Naive B cell (primary cell): ENCODE measurements around the gene SPECC1. TPM values are rescaled to one million over a fixed set of nuclear protein-coding genes. Genes with fewer than 3 reads are reported as not detected.
"Not testable (repeated sequence)": the region's sequence is repeated elsewhere in the genome, so short reads cannot be mapped to it uniquely, and the experiment has no call there.

ENCODE experiments used
- ATAC-seq, 2 donors: fragments of 150-1000 bp; cut with Tn5 transposase; 2 replicates each; pipeline ENCODE4 v1.10.0; 2021; ENCODE audit warnings: low read depth in 2 of 2, mild to moderate bottlenecking in 2 of 2, moderate library complexity in 2 of 2
- DNase-seq: peaks from one replicate; pipeline ENCODE4 v3.0.0; 2022
- H3K27ac Mint-ChIP-seq, 6 donors: one replicate each; pipeline ENCODE4 v1.8.0; 2020 to 2022; ENCODE audit warnings: mild to moderate bottlenecking in 6 of 6, mixed read lengths in 6 of 6, moderate library complexity in 5 of 6, inconsistent platforms in 2 of 6
- H3K27me3 Mint-ChIP-seq, 3 donors: one replicate each; pipeline ENCODE4 v1.8.0; 2021 to 2022; ENCODE audit warnings: mixed read lengths in 3 of 3, mild to moderate bottlenecking in 1 of 3
- H3K36me3 Mint-ChIP-seq, 2 donors: one replicate each; pipeline ENCODE4 v1.8.0; 2020 to 2022; ENCODE audit warnings: mixed read lengths in 2 of 2, inconsistent platforms in 1 of 2, mild to moderate bottlenecking in 1 of 2
- H3K4me1 Mint-ChIP-seq, 3 donors: one replicate each; pipeline ENCODE4 v1.8.0; 2020 to 2022; ENCODE audit warnings: mixed read lengths in 3 of 3, inconsistent platforms in 1 of 3, mild to moderate bottlenecking in 1 of 3, moderate library complexity in 1 of 3
- H3K4me3 Mint-ChIP-seq, 8 donors: one replicate each; pipeline ENCODE4 v1.8.0; 2020 to 2022; ENCODE audit warnings: mild to moderate bottlenecking in 8 of 8, mixed read lengths in 8 of 8, moderate library complexity in 8 of 8, inconsistent platforms in 2 of 8
- H3K9me3 Mint-ChIP-seq, 7 donors: one replicate each; pipeline ENCODE4 v1.8.0; 2020 to 2022; ENCODE audit warnings: mixed read lengths in 7 of 7, mild to moderate bottlenecking in 5 of 7, inconsistent platforms in 2 of 7, moderate library complexity in 1 of 7
- polyA plus RNA-seq, 6 donors: library from polyadenylated mRNA; unstranded; fragments of 300-500 nt; fragmentation: Illumina TruSeq; gene quantifications; one replicate each; pipeline ENCODE4 v1.2.3, GENCODE V29; 2021; ENCODE audit warnings: low read depth in 6 of 6

The SPECC1 gene
- polyA plus RNA-seq, 6 donors from 2014 or later, result 2.6 to 5.9 (median 4.1) TPM

DNA sequence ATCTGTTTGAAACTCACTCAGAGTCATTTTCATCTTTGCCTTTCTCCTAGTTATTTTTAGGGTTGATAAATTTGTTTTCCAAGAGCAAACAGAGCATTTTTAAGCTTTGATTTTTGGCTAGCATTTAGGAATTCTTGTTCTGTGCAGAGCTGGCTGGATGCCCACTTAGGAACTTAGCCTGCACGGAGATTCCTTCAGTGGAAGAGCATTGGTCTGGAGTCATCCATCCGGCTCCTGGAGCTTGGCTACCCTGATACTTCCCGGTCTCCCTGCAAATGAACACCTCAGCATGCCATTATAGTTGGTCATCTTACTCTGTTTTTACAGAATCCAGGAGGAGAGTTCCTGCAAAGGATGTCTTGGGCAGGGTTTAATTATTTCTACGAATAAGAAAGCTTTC lies 57.1 kb downstream of the SPECC1 start:
- Mint-ChIP-seq H3K27ac (no peak overlapping the region), H3K36me3 (no peaks in the 10 kb centered on the region), H3K27me3 (peaks cover 4 to 10% (median 5%) of the 10 kb centered on the region in 3 donors), H3K4me3 (no peak overlapping the region), H3K4me1 (no peaks in the 10 kb centered on the region), H3K9me3 (no peaks in the 10 kb centered on the region)
- DNase-seq, result no peak
- no peak for ATAC-seq

DNA sequence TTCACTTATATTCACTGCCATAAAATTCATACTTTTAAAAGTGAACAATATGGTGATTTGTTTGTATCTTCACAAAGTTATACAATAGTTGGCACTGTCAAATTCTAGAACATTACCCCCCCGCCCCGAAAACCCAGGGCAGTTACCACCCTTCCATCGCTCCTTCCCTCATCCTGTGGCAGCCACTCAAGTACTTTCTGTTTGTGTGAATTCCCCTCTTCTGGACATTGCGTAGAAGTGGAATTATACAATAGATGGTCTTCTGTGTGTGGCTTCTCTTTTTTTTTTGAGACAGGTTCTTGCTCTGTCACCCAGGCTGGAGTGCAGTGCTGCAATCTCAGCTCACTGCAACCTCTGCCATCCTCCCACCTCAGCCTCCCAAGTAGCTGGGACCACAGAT lies 58.6 kb downstream of the SPECC1 start:
- no peak for ATAC-seq
- Mint-ChIP-seq H3K27me3 (peaks cover 4 to 10% (median 5%) of the 10 kb centered on the region in 3 donors), H3K4me3 (no peak overlapping the region), H3K27ac (no peak overlapping the region), H3K36me3 (no peaks in the 10 kb centered on the region), H3K4me1 (peaks cover 0 to under 1% (median 0%) of the 10 kb centered on the region in 3 donors), H3K9me3 (no peaks in the 10 kb centered on the region)
- no peak for DNase-seq

GRCh38 chr17:20068445-20068844 lies 59.3 kb downstream of the SPECC1 start:
- Mint-ChIP-seq H3K4me3 (no peak overlapping the region), H3K36me3 (no peaks in the 10 kb centered on the region), H3K4me1 (peaks cover 5 to 8% (median 6%) of the 10 kb centered on the region in 3 donors), H3K27me3 (peaks cover 4 to 10% (median 9%) of the 10 kb centered on the region in 3 donors), H3K27ac (peak overlapping the region in 1 of 6 donors; percentile 62), H3K9me3 (no peaks in the 10 kb centered on the region)
- ATAC-seq (no peak), DNase-seq (no peak)

GRCh38 chr17:20071824-20072691 lies 62.9 kb downstream of the SPECC1 start:
- Mint-ChIP-seq H3K27me3 (peaks cover 0 to 6% (median 0%) of the 10 kb centered on the region in 3 donors), H3K4me1 (peaks cover 15 to 26% (median 18%) of the 10 kb centered on the region in 3 donors), H3K36me3 (no peaks in the 10 kb centered on the region), H3K4me3 (peak overlapping the region in 2 of 8 donors; percentile 89), H3K27ac (peak overlapping the region in 1 of 6 donors; percentile 21), H3K9me3 (no peaks in the 10 kb centered on the region)
- no peak for DNase-seq
- no peak for ATAC-seq

DNA sequence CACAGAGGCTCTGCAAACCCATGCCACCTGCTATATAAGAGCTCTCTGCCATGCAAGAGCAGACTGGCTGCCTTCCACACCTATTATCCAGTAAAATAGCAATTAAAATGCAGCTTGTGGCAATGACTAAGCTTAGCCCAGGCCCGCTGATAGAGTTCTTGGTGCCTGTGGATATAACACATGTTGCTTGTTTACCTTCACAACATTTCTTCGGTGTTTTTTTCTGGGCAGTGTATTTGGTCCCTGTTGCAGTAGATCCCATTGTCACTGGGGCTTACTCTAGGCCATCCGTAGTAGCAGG lies 63.5 kb downstream of the SPECC1 start:
- ATAC-seq (no peak), DNase-seq (no peak)
- H3K4me1 Mint-ChIP-seq, result peaks cover 15 to 26% (median 18%) of the 10 kb centered on the region in 3 donors
- H3K27me3 Mint-ChIP-seq, result peaks cover 0 to 6% (median 0%) of the 10 kb centered on the region in 3 donors
- no peaks in the 10 kb centered on the region for H3K36me3 Mint-ChIP-seq
- no peaks in the 10 kb centered on the region for H3K9me3 Mint-ChIP-seq
- H3K27ac Mint-ChIP-seq, result peak overlapping the region in 1 of 6 donors; percentile 5
- H3K4me3 Mint-ChIP-seq, result peak overlapping the region in 7 of 8 donors; percentile 55 to 89 (median 78)

GRCh38 chr17:20073055-20073979 lies 64.2 kb downstream of the SPECC1 start:
- peak overlapping the region in 4 of 6 donors; percentile 27 to 47 (median 34) for H3K27ac Mint-ChIP-seq
- H3K4me3 Mint-ChIP-seq, result peak overlapping the region; percentile 55 to 89 (median 78)
- H3K36me3 Mint-ChIP-seq, result no peaks in the 10 kb centered on the region
- peaks cover 15 to 26% (median 18%) of the 10 kb centered on the region in 3 donors for H3K4me1 Mint-ChIP-seq
- DNase-seq (no peak), ATAC-seq (peak; percentile 83 to 88)
- peaks cover 0 to 6% (median 0%) of the 10 kb centered on the region in 3 donors for H3K27me3 Mint-ChIP-seq
- H3K9me3 Mint-ChIP-seq, result no peaks in the 10 kb centered on the region

DNA sequence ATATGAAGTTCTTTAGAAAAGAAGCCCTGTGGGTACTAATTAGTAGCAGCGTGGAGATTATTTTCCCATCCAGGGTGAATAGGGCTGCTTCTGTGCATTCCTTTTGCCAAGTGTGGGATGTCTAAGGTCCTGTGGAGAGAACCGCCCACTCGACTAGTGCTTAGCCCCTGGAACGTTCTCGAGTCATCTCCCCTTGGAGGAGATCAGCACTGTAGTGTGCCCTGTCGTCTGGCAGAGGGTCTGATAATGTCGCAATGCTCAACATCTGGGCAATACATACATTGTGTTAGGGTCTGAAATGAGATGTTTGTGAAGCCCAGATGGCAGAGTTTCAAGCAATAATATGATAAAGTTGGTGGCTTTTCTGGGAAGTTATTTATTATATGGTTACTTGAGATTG lies 64.8 kb downstream of the SPECC1 start:
- peaks cover 0 to 6% (median 0%) of the 10 kb centered on the region in 3 donors for H3K27me3 Mint-ChIP-seq
- peak overlapping the region in 7 of 8 donors; percentile 55 to 89 (median 78) for H3K4me3 Mint-ChIP-seq
- H3K4me1 Mint-ChIP-seq, result peaks cover 15 to 26% (median 18%) of the 10 kb centered on the region in 3 donors
- no peak overlapping the region for H3K27ac Mint-ChIP-seq
- no peaks in the 10 kb centered on the region for H3K36me3 Mint-ChIP-seq
- ATAC-seq (no peak), DNase-seq (no peak)
- H3K9me3 Mint-ChIP-seq, result no peaks in the 10 kb centered on the region

DNA sequence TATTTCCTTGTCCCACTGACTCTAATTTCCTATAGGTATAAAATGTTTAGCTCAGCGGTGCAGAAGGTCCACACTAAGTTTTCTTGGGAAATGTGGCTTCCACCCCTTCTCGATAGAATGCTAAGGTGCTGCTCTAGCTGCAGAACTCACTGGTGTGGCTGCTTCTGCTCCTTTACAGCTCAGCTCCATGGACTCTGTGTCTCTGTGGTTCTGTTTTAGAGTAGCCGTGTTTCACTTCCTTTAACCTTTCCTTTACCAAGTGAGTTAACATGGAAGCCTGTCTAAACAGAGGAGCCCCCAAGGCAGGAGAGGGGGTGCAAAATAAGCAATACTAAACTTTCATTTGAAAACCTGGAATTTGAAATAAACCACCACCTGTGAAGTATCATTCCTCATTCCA lies 65.3 kb downstream of the SPECC1 start:
- Mint-ChIP-seq H3K4me3 (peak overlapping the region in 6 of 8 donors; percentile 17 to 89 (median 56)), H3K4me1 (peaks cover 15 to 26% (median 18%) of the 10 kb centered on the region in 3 donors), H3K9me3 (no peaks in the 10 kb centered on the region), H3K27me3 (peaks cover 0 to 6% (median 0%) of the 10 kb centered on the region in 3 donors), H3K27ac (peak overlapping the region in 2 of 6 donors; percentile 47 to 49), H3K36me3 (no peaks in the 10 kb centered on the region)
- DNase-seq (no peak), ATAC-seq (peak; percentile 53 to 64)

GRCh38 chr17:20076137-20076536 lies 67.0 kb downstream of the SPECC1 start:
- DNase-seq, H3K27ac Mint-ChIP-seq, ATAC-seq, H3K9me3 Mint-ChIP-seq, H3K36me3 Mint-ChIP-seq, H3K4me3 Mint-ChIP-seq: not testable (repeated sequence)
- peaks cover 0 to 13% (median 10%) of the 10 kb centered on the region in 3 donors for H3K27me3 Mint-ChIP-seq
- peaks cover 15 to 26% (median 18%) of the 10 kb centered on the region in 3 donors for H3K4me1 Mint-ChIP-seq

- H3K4me1 Mint-ChIP-seq, result peaks cover 14 to 21% (median 15%) of the 10 kb centered on the region in 3 donors
- no peak for DNase-seq
- no peak for ATAC-seq
- H3K27me3 Mint-ChIP-seq, result peaks cover 0 to 22% (median 11%) of the 10 kb centered on the region in 3 donors
- no peaks in the 10 kb centered on the region for H3K9me3 Mint-ChIP-seq
- H3K27ac Mint-ChIP-seq, result no peak overlapping the region
- H3K4me3 Mint-ChIP-seq, result no peak overlapping the region
- H3K36me3 Mint-ChIP-seq, result peaks cover 0 to 7% of the 10 kb centered on the region in 2 donors
These were observed 69.0 kb downstream of the SPECC1 start for GRCh38 chr17:20077978-20078685.

GRCh38 chr17:20080513-20080912 lies 71.4 kb downstream of the SPECC1 start:
- H3K4me3 Mint-ChIP-seq, result no peak overlapping the region
- peaks cover 0 to 7% of the 10 kb centered on the region in 2 donors for H3K36me3 Mint-ChIP-seq
- H3K4me1 Mint-ChIP-seq, result no peaks in the 10 kb centered on the region
- no peaks in the 10 kb centered on the region for H3K9me3 Mint-ChIP-seq
- H3K27me3 Mint-ChIP-seq, result peaks cover 0 to 22% (median 7%) of the 10 kb centered on the region in 3 donors
- ATAC-seq, result no peak
- no peak for DNase-seq
- H3K27ac Mint-ChIP-seq, result peak overlapping the region in 1 of 6 donors; percentile 89

DNA sequence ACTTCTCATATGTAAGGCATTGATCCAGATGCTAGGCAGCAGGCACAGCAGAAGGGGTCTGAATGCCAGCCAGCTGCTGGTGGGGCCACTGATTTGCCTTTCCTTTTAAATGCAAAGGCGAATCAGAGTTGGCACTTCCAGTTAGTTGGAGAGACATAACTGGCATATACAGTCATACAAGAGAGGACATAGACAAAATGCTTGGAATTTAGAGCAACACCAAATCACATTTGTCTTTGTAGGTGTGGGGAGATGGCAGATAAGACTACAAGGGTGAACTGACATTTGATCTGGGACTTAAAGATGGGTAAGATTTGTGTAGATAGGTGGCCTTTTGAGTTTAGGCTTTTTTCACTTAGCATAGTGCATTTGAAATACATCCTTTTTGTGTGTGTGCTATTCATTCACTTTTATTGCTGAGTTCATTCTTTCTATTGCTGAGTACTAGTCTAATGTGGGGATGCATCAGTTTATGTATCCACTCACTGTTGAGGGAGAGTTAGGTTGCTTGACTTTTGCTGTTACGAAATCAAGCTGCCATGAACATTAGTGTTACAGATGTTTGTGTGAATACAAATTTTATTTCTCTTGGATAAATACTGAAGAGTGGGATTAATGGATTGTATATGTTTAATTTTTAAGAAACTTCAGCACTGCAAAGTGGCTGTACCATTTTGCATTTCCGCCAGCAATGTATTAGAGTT lies 74.1 kb downstream of the SPECC1 start:
- no peak overlapping the region for H3K27ac Mint-ChIP-seq
- no peaks in the 10 kb centered on the region for H3K9me3 Mint-ChIP-seq
- ATAC-seq (no peak), DNase-seq (no peak)
- H3K36me3 Mint-ChIP-seq, result peaks cover 0 to 7% of the 10 kb centered on the region in 2 donors
- peaks cover 0 to 22% (median 7%) of the 10 kb centered on the region in 3 donors for H3K27me3 Mint-ChIP-seq
- H3K4me1 Mint-ChIP-seq, result no peaks in the 10 kb centered on the region
- no peak overlapping the region for H3K4me3 Mint-ChIP-seq
